Karpas-422 (cell line): Measurements from ENCODE around the gene SPON1. TPM values are rescaled to one million over a fixed set of nuclear protein-coding genes. Genes with fewer than 3 reads are reported as not detected.

ENCODE experiments used
- DNase-seq: peaks from one replicate; pipeline ENCODE4 v3.0.0-alpha.2; 2015
- H2AFZ ChIP-seq: fragments of 200-600 bp; sonication (generic); 2 replicates; pipeline ENCODE4 v1.6.1; 2014; ENCODE audit warnings: antibody characterized with exemption, low read length, mixed read lengths
- H3K27ac ChIP-seq: fragments of 200-600 bp; sonication (generic); 2 replicates; pipeline ENCODE4 v1.5.1; 2014; ENCODE audit warnings: mild to moderate bottlenecking, low read length, moderate library complexity
- H3K27me3 ChIP-seq: fragments of 200-600 bp; sonication (generic); 2 replicates; pipeline ENCODE4 v1.6.1; 2014; ENCODE audit warnings: low read length, mixed read lengths
- H3K36me3 ChIP-seq: fragments of 200-600 bp; sonication (generic); 2 replicates; pipeline ENCODE4 v1.6.1; 2014; ENCODE audit warnings: low read length, mixed read lengths; ENCODE audit not compliant: insufficient read depth
- H3K4me1 ChIP-seq: fragments of 200-600 bp; sonication (generic); 2 replicates; pipeline ENCODE4 v1.6.1; 2014; ENCODE audit warnings: mild to moderate bottlenecking, low read length, mixed read lengths
- H3K4me2 ChIP-seq: fragments of 200-600 bp; sonication (generic); 2 replicates; pipeline ENCODE4 v1.6.1; 2014; ENCODE audit warnings: low read length, low read depth, mild to moderate bottlenecking; ENCODE audit not compliant: poor library complexity, severe bottlenecking
- H3K4me3 ChIP-seq: fragments of 200-600 bp; sonication (generic); 2 replicates; pipeline ENCODE4 v1.5.1; 2014; ENCODE audit warnings: mild to moderate bottlenecking, antibody characterized with exemption, low read length, mixed read lengths
- H3K79me2 ChIP-seq: fragments of 200-600 bp; sonication (generic); 2 replicates; pipeline ENCODE4 v1.6.1; 2014; ENCODE audit warnings: mild to moderate bottlenecking, low read length, mixed read lengths
- H3K9ac ChIP-seq: fragments of 200-600 bp; sonication (generic); 2 replicates; pipeline ENCODE4 v1.6.0; 2014; ENCODE audit warnings: low read length
- H3K9me2 ChIP-seq: fragments of 200-600 bp; sonication (generic), shearing (Covaris generic); replicated peaks from 2 replicates; pipeline ENCODE4 v1.6.0; 2014; ENCODE audit warnings: mild to moderate bottlenecking, low read length, moderate library complexity; ENCODE audit not compliant: insufficient read depth
- H3K9me3 ChIP-seq: fragments of 300-700, 200-600 bp; sonication (generic); 2 replicates; pipeline ENCODE4 v1.6.1; 2014; ENCODE audit warnings: low read length, mixed read lengths
- H4K20me1 ChIP-seq: fragments of 200-600 bp; sonication (generic); 2 replicates; pipeline ENCODE4 v1.6.1; 2014; ENCODE audit warnings: mild to moderate bottlenecking, antibody characterized with exemption, low read length, low read depth; ENCODE audit not compliant: insufficient read depth
- total RNA-seq: library from RNA; depleted of rRNA; stranded (reverse); fragments of >200 nt; shearing (Covaris generic); gene quantifications from 2 replicates; pipeline ENCODE4 v1.2.3, GENCODE V29; 2014; ENCODE audit warnings: low replicate concordance

The SPON1 gene
- total RNA-seq, 1 experiment from 2014 or later = not detected

DNA sequence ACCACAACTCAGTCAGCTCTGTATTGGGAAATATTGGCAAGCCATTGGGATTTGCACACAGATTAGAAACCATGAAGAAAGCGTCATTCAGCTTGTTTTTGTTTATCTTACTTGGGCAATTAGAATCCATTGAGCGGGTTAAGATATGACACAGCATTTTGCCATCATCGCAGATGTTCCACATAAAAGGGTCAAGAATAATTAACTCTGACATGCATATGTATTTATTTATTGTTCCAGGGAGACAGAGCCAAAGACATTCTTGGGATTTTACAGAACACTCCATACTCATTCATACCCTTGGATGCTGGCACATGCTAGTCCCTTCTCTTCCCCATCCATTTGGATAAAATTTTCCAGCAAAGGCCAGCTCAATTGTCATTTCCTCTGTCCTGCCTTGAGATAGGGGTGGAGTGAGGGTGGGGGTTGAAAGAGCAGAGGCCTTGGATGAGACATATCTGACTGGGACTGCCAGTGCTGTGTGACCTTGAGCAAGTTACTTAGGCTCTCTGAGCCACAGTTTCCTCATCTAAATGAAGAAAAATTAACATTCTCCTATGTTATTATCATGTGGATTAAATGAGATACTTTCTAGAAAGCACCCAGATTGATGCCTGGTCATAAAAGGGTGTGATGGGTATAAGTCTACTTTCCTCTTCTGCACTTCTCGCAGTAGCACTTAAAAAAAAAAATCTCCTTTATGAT lies 216.7 kb downstream of the SPON1 start:
- H3K27me3 ChIP-seq = no peaks in the 10 kb centered on the region
- H4K20me1 ChIP-seq = no peaks in the 10 kb centered on the region
- no peak overlapping the region for H2AFZ ChIP-seq
- H3K27ac ChIP-seq = no peak overlapping the region
- no peak overlapping the region for H3K9ac ChIP-seq
- H3K4me2 ChIP-seq = no peak overlapping the region
- no peaks in the 10 kb centered on the region for H3K4me1 ChIP-seq
- H3K9me3 ChIP-seq = no peaks in the 10 kb centered on the region
- H3K36me3 ChIP-seq = no peaks in the 10 kb centered on the region
- H3K79me2 ChIP-seq = no peaks in the 10 kb centered on the region
- H3K4me3 ChIP-seq = no peak overlapping the region
- no peaks in the 10 kb centered on the region for H3K9me2 ChIP-seq
- no peak for DNase-seq

DNA sequence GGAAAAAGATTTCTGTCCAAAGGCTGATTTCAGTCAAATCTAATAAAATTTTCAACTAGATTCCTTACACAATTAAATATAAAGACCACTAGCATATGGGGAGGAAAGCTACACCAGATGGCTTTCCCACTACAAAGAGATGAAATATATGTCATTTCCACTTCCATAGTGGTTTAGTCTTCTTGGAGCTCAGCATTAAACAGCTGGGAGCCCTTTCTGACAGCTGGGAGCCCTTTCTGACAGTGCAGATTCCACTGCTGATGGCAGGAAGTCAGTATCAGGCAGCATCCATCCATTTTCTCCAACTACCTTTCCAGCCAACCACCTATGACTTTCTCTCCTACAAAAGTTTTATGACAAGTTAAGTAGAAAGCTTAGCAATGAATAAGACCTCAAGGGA lies 218.6 kb downstream of the SPON1 start:
- no peak overlapping the region for H3K4me2 ChIP-seq
- no peaks in the 10 kb centered on the region for H3K79me2 ChIP-seq
- no peaks in the 10 kb centered on the region for H3K9me2 ChIP-seq
- H3K4me1 ChIP-seq = no peaks in the 10 kb centered on the region
- H3K9ac ChIP-seq = no peak overlapping the region
- no peaks in the 10 kb centered on the region for H3K9me3 ChIP-seq
- no peak overlapping the region for H3K27ac ChIP-seq
- no peak for DNase-seq
- no peaks in the 10 kb centered on the region for H3K36me3 ChIP-seq
- H2AFZ ChIP-seq = no peak overlapping the region
- H3K4me3 ChIP-seq = no peak overlapping the region
- H3K27me3 ChIP-seq = no peaks in the 10 kb centered on the region
- H4K20me1 ChIP-seq = no peaks in the 10 kb centered on the region

DNA sequence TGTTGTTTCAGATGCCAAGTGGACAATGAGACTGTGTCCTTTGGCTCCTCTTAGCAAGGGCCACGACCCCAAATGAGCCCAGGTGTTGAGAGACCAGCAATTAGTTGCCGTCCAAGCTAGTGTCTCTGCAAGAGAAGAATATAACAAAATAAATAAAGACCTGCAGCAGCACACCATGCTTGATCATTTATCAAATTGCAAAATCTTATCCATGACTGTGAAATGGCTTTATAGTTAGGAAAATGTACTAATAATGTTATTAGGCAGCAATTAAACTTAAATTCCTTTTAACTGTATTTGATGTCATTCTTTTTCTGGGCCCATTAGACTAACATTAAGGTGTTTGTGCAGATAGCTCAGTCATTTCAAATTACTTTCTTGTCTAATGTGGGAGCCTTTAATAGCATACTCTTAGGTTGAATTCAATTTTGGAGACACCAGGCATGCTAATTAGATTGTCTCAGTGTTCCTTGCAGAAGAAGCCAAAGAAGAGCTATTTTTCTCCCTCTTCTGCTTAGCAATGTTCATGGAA lies 220.4 kb downstream of the SPON1 start:
- Histone ChIP-seq H4K20me1 (no peaks in the 10 kb centered on the region), H3K27ac (no peak overlapping the region), H2AFZ (no peak overlapping the region), H3K9me3 (no peaks in the 10 kb centered on the region), H3K4me1 (no peaks in the 10 kb centered on the region), H3K9me2 (no peaks in the 10 kb centered on the region), H3K27me3 (no peaks in the 10 kb centered on the region), H3K4me2 (no peak overlapping the region), H3K9ac (no peak overlapping the region), H3K79me2 (no peaks in the 10 kb centered on the region), H3K36me3 (no peaks in the 10 kb centered on the region), H3K4me3 (no peak overlapping the region)
- no peak for DNase-seq

DNA sequence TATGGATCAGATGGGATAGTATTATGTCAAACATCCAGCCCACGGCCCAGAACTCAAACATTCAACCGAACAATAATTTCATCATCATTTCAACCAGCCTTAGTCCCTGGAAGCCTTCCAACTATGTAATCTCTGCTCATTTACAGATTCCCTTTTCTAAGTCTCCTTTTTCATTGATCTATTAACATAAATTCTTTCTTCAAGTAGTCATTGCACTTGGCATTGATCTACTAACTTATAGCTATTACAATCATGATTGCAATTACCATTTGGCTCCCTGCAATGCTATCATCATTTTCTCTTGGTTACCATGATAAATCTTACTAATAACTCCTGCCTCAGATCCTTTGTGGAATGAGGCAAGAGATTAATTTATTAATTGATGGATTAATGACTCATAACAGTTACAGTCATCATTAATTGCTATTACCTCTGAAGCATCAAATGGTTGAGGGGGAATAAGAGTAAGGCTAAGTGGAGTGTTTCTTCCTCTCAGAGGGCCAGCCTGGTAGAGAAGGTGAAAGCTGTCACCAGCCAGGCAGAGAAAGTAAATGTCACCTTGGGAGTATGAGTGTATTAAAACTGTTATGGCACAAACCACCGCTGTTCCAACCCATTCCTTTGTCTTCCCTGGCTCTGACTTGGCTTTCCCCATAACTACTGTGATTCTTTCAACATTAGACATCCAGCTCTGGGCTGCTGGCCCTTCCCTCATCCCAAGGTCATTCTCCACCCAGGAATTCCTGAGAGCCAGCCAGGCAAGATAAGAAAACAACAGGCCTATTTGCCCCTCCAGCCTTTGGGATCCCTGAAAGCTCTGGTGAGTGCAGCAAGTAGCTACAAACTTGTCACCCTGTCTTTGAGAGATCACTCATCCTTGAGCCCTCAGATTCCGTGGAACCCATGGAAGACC lies 221.8 kb downstream of the SPON1 start:
- DNase-seq = no peak
- H3K36me3 ChIP-seq = no peaks in the 10 kb centered on the region
- H3K4me3 ChIP-seq = no peak overlapping the region
- H3K27me3 ChIP-seq = no peaks in the 10 kb centered on the region
- H3K9me3 ChIP-seq = no peaks in the 10 kb centered on the region
- no peak overlapping the region for H3K4me2 ChIP-seq
- H3K9ac ChIP-seq = no peak overlapping the region
- H4K20me1 ChIP-seq = no peaks in the 10 kb centered on the region
- H3K27ac ChIP-seq = no peak overlapping the region
- H3K4me1 ChIP-seq = no peaks in the 10 kb centered on the region
- H2AFZ ChIP-seq = no peak overlapping the region
- no peaks in the 10 kb centered on the region for H3K79me2 ChIP-seq
- H3K9me2 ChIP-seq = no peaks in the 10 kb centered on the region

DNA sequence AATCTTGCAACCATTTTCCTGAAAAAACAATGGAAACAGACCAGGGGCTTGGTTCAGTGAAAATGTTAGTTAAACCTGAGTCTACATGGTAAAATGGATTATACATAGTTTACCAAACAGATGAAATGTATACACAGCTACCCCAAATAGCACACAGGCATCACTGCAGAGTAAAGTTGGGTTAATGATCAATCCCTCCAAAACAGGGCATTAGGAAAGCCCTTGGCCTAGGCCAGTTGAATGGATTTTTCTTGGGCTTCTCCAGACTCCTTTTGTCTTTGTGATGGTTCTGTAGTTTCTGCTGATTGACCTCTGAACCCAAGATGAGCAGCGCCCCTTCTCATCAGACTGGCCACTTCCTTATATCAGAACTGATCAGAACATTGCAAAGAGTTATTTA lies 222.9 kb downstream of the SPON1 start:
- no peaks in the 10 kb centered on the region for H3K79me2 ChIP-seq

DNA sequence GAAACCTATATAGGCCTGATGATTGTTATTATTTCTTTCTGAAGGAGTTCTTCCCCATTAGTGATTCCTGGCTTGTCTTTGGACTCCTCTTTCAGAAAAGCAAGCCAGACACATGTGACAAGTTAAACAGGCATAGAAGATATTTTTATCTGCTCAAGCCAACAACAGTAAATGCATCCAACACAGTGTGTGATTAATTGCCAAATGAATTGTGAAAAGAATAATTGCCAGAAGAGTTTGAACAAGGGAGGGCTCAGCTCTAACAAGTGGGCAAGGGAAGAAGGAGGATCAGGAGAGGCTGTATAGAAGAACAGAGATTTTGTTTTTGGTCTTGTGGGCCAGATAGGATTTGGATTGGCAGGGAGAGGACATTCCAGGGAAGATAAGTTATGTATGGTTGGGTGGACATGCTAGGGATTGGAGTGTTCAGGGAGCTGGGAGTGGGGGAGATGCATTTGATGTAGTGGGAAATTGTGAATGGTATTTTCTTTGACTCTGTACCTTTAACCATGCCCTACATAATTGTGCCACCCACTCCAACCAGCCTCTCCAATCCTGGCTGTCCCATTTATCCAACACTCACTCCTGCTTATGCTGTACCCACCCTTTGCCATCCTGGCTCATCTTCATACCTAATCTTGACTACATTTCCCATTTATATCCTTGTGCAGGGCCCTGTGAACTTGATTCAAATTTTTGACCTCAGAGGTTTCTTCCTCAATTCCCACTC lies 223.7 kb downstream of the SPON1 start:
- H3K9me3 ChIP-seq = no peaks in the 10 kb centered on the region
- no peak overlapping the region for H3K9ac ChIP-seq
- no peak overlapping the region for H3K4me2 ChIP-seq
- no peak for DNase-seq
- no peaks in the 10 kb centered on the region for H3K79me2 ChIP-seq
- H4K20me1 ChIP-seq = no peaks in the 10 kb centered on the region
- H2AFZ ChIP-seq = no peak overlapping the region
- no peak overlapping the region for H3K27ac ChIP-seq
- H3K9me2 ChIP-seq = no peaks in the 10 kb centered on the region
- H3K27me3 ChIP-seq = no peaks in the 10 kb centered on the region
- no peaks in the 10 kb centered on the region for H3K4me1 ChIP-seq
- H3K36me3 ChIP-seq = no peaks in the 10 kb centered on the region
- H3K4me3 ChIP-seq = no peak overlapping the region

More for the DNA sequence above, 222.9 kb downstream of the SPON1 start:
- no peaks in the 10 kb centered on the region for H3K9me3 ChIP-seq
- no peak overlapping the region for H3K9ac ChIP-seq
- no peaks in the 10 kb centered on the region for H3K27me3 ChIP-seq
- no peak overlapping the region for H3K4me2 ChIP-seq
- no peak overlapping the region for H2AFZ ChIP-seq
- no peaks in the 10 kb centered on the region for H3K9me2 ChIP-seq
- H4K20me1 ChIP-seq = no peaks in the 10 kb centered on the region
- no peak overlapping the region for H3K27ac ChIP-seq
- no peak for DNase-seq
- H3K4me3 ChIP-seq = no peak overlapping the region
- H3K36me3 ChIP-seq = no peaks in the 10 kb centered on the region
- no peaks in the 10 kb centered on the region for H3K4me1 ChIP-seq

DNA sequence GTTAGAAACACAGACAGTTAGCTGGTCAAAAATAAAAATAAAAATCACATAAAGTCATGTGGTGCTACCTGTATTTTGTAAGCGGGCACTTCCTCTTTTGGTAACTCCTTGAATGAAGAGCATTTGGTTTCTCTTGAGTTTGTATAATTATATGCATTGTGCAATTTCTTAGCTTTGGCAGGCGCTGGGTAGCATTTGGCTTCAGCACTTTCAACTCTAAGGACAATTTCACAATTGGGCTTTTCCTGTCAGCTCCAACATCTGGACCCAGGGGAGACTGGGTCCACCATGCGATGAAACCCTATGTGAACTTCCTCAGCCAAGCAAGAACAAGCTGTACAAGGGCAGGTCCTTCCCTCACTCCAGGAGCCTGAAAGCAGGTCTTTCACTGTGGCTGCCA lies 227.4 kb downstream of the SPON1 start:
- Histone ChIP-seq H3K27me3 (no peaks in the 10 kb centered on the region), H3K79me2 (no peaks in the 10 kb centered on the region), H4K20me1 (no peaks in the 10 kb centered on the region), H3K4me3 (no peak overlapping the region), H3K4me2 (no peak overlapping the region), H3K4me1 (no peaks in the 10 kb centered on the region), H3K36me3 (no peaks in the 10 kb centered on the region), H2AFZ (no peak overlapping the region), H3K9ac (no peak overlapping the region), H3K9me2 (no peaks in the 10 kb centered on the region), H3K9me3 (no peaks in the 10 kb centered on the region), H3K27ac (no peak overlapping the region)
- DNase-seq = no peak
